BJ (cell line): Measurements from ENCODE around the gene UPF2. TPM values are rescaled to one million over a fixed set of nuclear protein-coding genes. Genes with fewer than 3 reads are reported as not detected.

Experiments
- CTCF ChIA-PET: fragments of 350-600 bp; formaldehyde crosslinking; extraction: SDS; loops from one replicate; lab custom pipeline; 2021; ENCODE audit warnings: antibody characterized with exemption, inconsistent platforms; lab: Yijun Ruan, JAX
- POLR2A ChIA-PET: fragments of 300-600 bp; sonication (Branson Sonifier 250); formaldehyde crosslinking; extraction: SDS; loops from one replicate; lab custom pipeline; 2021; ENCODE audit warnings: antibody characterized with exemption; lab: Charles Lee
- DNase-seq: peaks from one replicate; pipeline ENCODE4 v3.0.0-alpha.2; 2011; ENCODE audit warnings: low read depth
- H3K27me3 ChIP-seq: 2 replicates; pipeline ENCODE4 v1.6.0; 2011; ENCODE audit warnings: low read length; ENCODE audit not compliant: control insufficient read depth, insufficient read depth
- H3K36me3 ChIP-seq: 2 replicates; pipeline ENCODE4 v1.5.1; 2011; ENCODE audit warnings: low read length; ENCODE audit not compliant: control insufficient read depth, insufficient read depth
- H3K4me3 ChIP-seq: 2 replicates; pipeline ENCODE4 v1.5.1; 2011; ENCODE audit warnings: low read depth, mild to moderate bottlenecking, control low read depth, low read length
- polyA plus RNA-seq: library from polyadenylated mRNA; depleted of rRNA; stranded (reverse); fragments of >200 nt; gene quantifications from 2 replicates; pipeline ENCODE4 v1.2.3, GENCODE V29; 2011
- TF ChIP-seq, protein P1 (sequence below): IDR thresholded peaks from 2 replicates; pipeline ENCODE4 v1.5.1; 2011; ENCODE audit warnings: low read depth, mild to moderate bottlenecking, control low read depth, inconsistent platforms, low read length, moderate library complexity; ENCODE audit not compliant: insufficient read depth

Gene UPF2
- polyA plus RNA-seq, 1 experiment, result 5.5 TPM

DNA sequence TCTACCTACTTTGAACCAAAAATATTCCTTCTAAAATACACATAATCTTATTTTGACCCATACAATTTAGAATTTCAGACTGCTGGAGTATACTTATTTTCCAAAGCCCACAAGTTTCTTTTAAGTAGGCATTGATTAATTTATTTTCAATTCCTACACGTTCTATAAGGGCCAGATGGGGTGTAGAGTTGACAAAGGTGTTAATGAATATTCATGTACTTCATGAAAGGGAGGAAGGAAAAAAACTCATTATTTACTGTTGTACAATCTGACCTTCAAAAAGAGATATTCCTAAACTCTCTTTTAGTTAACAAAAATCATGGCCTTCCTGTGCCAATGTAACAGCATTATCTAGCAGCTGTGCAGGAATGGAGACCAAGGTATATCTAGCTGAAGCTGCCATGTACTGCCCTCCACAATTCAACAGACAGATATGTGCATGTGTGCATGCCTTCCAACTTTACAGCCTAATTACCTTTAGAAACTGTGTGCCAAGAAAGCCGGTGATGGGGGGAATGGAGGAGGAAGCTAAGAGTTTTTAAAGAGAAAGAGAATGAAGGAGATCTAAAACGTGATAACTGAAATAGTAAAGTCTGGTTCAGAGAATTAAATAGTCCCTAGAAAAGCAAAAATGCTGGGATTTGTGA, 108.9 kb downstream of the UPF2 start:
- Histone ChIP-seq H3K27me3 (no peaks in the 10 kb centered on the region), H3K4me3 (no peak overlapping the region), H3K36me3 (peaks cover 15% of the 10 kb centered on the region)
- TF ChIP-seq, protein P1, sequence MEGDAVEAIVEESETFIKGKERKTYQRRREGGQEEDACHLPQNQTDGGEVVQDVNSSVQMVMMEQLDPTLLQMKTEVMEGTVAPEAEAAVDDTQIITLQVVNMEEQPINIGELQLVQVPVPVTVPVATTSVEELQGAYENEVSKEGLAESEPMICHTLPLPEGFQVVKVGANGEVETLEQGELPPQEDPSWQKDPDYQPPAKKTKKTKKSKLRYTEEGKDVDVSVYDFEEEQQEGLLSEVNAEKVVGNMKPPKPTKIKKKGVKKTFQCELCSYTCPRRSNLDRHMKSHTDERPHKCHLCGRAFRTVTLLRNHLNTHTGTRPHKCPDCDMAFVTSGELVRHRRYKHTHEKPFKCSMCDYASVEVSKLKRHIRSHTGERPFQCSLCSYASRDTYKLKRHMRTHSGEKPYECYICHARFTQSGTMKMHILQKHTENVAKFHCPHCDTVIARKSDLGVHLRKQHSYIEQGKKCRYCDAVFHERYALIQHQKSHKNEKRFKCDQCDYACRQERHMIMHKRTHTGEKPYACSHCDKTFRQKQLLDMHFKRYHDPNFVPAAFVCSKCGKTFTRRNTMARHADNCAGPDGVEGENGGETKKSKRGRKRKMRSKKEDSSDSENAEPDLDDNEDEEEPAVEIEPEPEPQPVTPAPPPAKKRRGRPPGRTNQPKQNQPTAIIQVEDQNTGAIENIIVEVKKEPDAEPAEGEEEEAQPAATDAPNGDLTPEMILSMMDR, result no peak
- no peak for DNase-seq
- ChIA-PET CTCF (no interaction called here), POLR2A (no interaction called here)

DNA sequence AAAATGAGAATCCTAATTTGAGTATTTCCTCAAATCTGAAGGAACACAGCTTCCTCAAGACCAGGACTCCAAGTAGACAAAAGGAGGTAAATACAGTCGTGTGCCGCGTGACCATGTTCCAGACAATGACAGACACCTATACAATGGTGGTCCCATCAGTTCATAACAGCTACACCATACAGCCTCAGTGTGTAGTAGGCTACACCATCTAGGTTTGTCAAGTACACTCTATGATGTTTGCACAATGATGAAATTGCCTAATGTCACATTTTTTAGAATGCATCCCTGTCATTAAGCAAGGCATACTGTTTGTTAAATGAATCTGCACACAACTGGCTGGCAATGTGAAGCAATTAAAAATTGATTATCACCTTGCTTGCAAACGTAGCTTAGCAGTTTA, 111.6 kb downstream of the UPF2 start:
- Histone ChIP-seq H3K27me3 (no peaks in the 10 kb centered on the region), H3K36me3 (peaks cover 23% of the 10 kb centered on the region), H3K4me3 (no peak overlapping the region)
- DNase-seq, result no peak
- POLR2A ChIA-PET, result no interaction called here
- CTCF ChIA-PET, result interaction anchor here (1.1 kb wide), 1 partner anchor 18 kb away, joined by 3 read pairs; no protein-coding TSS in a partner anchor
- TF ChIP-seq, protein P1, result no peak

DNA sequence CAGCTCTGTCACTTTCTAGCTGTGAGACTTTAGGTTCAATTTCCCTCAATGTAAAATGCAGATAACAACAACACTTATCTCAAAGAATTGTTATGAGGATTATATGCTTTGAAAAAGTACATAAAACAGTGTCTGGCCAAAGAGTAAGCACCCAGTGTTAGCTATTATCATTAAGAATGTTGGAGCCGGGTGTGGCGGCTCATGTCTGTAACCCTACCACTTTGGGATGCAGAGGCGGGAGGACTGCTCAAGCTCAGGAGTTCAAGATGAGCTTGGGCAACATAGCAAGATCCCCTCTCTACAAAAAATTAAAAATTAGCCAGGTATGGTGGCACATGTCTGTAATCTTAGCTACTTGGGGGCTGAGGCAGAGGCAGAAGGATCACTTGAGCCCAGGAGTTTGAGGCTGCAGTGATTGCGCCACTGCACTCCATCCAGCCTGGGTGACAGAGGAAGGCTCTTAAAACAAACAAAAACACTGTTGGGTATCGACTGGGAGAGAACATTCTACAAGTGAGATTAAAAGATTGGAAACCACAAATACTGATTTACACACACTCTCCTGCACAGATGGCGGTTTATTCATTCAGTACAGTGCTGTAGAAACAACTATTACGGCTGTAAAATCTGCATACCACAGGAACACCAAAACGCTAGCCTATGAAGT, 112.2 kb downstream of the UPF2 start:
- TF ChIP-seq, protein P1, result no peak
- DNase-seq, result no peak
- no peak overlapping the region for H3K4me3 ChIP-seq
- ChIA-PET CTCF (interaction anchor here (1.1 kb wide), 1 partner anchor 18 kb away, joined by 3 read pairs; no protein-coding TSS in a partner anchor), POLR2A (no interaction called here)
- H3K36me3 ChIP-seq, result peaks cover 23% of the 10 kb centered on the region
- H3K27me3 ChIP-seq, result no peaks in the 10 kb centered on the region

DNA sequence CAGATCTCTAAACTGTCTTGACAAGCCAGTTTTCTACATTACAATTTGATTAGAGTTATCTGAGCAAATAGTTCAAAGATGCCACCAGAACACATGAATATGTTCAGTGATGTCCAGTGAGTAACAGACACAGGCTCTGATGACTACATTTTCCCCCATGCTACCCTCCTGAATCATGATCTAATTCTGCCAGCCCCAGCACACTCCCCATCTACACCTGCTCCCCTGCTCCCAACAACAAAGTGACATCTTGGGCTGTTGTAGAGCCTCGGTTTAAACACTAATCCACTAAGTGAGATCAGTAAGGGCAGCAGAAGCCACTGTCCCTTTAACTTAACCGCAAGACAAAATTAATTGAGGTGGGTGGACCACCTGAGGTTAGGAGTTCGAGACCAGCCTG, 114.9 kb downstream of the UPF2 start:
- ChIA-PET POLR2A (no interaction called here), CTCF (interaction anchor here (0.7 kb wide), 1 partner anchor 10 kb away, joined by 3 read pairs; no protein-coding TSS in a partner anchor)
- DNase-seq, result no peak
- H3K27me3 ChIP-seq, result no peaks in the 10 kb centered on the region
- H3K4me3 ChIP-seq, result no peak overlapping the region
- TF ChIP-seq, protein P1, result no peak
- peaks cover 20% of the 10 kb centered on the region for H3K36me3 ChIP-seq

DNA sequence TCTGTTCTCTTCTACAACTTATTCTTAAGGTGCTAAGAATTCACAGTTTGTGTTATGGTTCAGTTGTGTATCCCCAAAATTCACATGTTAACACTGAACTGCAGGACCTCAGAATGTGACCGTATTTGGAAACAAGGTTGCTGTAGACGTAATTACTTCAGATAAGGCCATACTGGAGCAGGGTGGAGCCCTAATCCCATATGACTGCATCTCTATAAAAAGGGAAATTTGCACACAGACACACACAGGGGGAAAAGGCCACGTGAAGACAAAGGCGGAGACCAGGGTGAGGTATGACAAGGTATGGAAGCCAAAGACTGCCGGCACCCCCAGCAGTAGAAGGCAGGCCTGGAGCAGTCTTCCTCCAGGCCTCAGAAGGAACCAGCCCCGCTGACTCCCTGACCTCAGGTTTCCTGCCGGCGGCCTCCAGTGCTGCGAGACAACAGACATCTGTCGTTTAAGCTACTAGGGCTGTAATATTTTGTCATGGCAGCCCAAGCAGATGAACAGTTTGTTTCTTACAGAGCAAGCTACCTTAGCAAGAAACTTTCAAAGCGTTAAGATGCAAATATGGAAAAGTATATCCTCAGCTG, 120.7 kb downstream of the UPF2 start:
- Histone ChIP-seq H3K36me3 (peaks cover 11% of the 10 kb centered on the region), H3K27me3 (no peaks in the 10 kb centered on the region), H3K4me3 (no peak overlapping the region)
- ChIA-PET CTCF (interaction anchor here (0.7 kb wide), 1 partner anchor 16 kb away, joined by 3 read pairs; no protein-coding TSS in a partner anchor), POLR2A (no interaction called here)
- no peak for DNase-seq
- TF ChIP-seq, protein P1, result no peak
